HepG2 (cell line): ENCODE measurements around the gene TBC1D14. TPM values are rescaled to one million over a fixed set of nuclear protein-coding genes. Genes with fewer than 3 reads are reported as not detected.
A peak's percentile ranks its signal among the peaks of the same experiment; 100 is the strongest.

Experiments
- GMEB2 ChIP-seq: IDR thresholded peaks from 2 replicates; pipeline ENCODE4 v1.6.1; 2016; ENCODE audit warnings: missing biosample characterization, missing genetic modification reagents, low read depth
- NR2F2 ChIP-seq: IDR thresholded peaks from 2 replicates; pipeline ENCODE4 v1.6.1; 2012; ENCODE audit warnings: low read depth, inconsistent platforms, borderline replicate concordance
- ZBTB39 ChIP-seq: sonication (generic); formaldehyde crosslinking; IDR thresholded peaks from 2 replicates; pipeline ENCODE4 v1.5.0; 2020; ENCODE audit warnings: missing genetic modification reagents
- ZMYM4 ChIP-seq: sonication (generic); formaldehyde crosslinking; IDR thresholded peaks from 2 replicates; pipeline ENCODE4 v1.8.1; 2023; ENCODE audit warnings: mild to moderate bottlenecking, missing genetic modification reagents
- ZNF326 ChIP-seq: sonication (generic); formaldehyde crosslinking; IDR thresholded peaks from 2 replicates; pipeline ENCODE4 v1.4.0; 2020; ENCODE audit warnings: missing genetic modification reagents, borderline replicate concordance
- ZNF569 ChIP-seq: sonication (generic); formaldehyde crosslinking; IDR thresholded peaks from 2 replicates; pipeline ENCODE4 v1.5.0; 2020; ENCODE audit warnings: mild to moderate bottlenecking, missing genetic modification reagents, moderate library complexity, borderline replicate concordance
- polyA plus RNA-seq, 8 experiments: library from polyadenylated mRNA; depleted of rRNA in 3 of 8; stranded (reverse) in 7 of 8; unstranded in 1 of 8; fragments of >200 nt; fragmentation: Illumina TruSeq in 4 of 8; extraction: Trizol in 4 of 8; gene quantifications; 2 replicates each; pipeline versions ENCODE4 v1.2.1 to v1.2.3, GENCODE V29; 2011 to 2016; ENCODE audit warnings: low read depth in 4 of 8, missing spikeins in 1 of 8, mixed read lengths in 1 of 8; ENCODE audit not compliant: insufficient read depth in 1 of 8
- total RNA-seq, 5 experiments: library from RNA; depleted of rRNA; stranded (reverse); fragments of >200 nt; fragmentation: Illumina TruSeq; extraction: Trizol; gene quantifications; 2 replicates each; pipeline ENCODE4 v1.2.3, GENCODE V29; 2016; ENCODE audit warnings: low read depth in 1 of 5
- TF ChIP-seq, protein P1 (sequence below): IDR thresholded peaks from 2 replicates; pipeline ENCODE4 v1.6.1; 2016; ENCODE audit warnings: low read depth
- TF ChIP-seq, protein P2 (sequence below): sonication (generic); formaldehyde crosslinking; conservative IDR thresholded peaks from 2 replicates; pipeline ENCODE4 v1.8.0; 2022; ENCODE audit warnings: missing genetic modification reagents
- TF ChIP-seq, protein P3 (sequence below): sonication (generic); formaldehyde crosslinking; IDR thresholded peaks from 2 replicates; pipeline ENCODE4 v1.9.0; 2021; ENCODE audit warnings: mild to moderate bottlenecking, missing genetic modification reagents

The TBC1D14 gene
- total and polyA plus RNA-seq, 2 of the 13 experiments (the other 11 are each of a cell fraction or from before 2014, with no cell fraction given) = 29.5 to 46.5 TPM

GRCh38 chr4:6974138-6974848 is 64.7 kb downstream of the TBC1D14 start (continued):
- TF ChIP-seq, protein P1, sequence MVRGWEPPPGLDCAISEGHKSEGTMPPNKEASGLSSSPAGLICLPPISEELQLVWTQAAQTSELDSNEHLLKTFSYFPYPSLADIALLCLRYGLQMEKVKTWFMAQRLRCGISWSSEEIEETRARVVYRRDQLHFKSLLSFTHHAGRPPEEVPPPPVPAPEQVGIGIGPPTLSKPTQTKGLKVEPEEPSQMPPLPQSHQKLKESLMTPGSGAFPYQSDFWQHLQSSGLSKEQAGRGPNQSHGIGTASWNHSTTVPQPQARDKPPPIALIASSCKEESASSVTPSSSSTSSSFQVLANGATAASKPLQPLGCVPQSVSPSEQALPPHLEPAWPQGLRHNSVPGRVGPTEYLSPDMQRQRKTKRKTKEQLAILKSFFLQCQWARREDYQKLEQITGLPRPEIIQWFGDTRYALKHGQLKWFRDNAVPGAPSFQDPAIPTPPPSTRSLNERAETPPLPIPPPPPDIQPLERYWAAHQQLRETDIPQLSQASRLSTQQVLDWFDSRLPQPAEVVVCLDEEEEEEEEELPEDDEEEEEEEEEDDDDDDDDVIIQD (CRISPR knock-in tag) = 0 out of 2 replicates have a peak, but pooled peaks have one; percentile 42
- TF ChIP-seq, protein P2, sequence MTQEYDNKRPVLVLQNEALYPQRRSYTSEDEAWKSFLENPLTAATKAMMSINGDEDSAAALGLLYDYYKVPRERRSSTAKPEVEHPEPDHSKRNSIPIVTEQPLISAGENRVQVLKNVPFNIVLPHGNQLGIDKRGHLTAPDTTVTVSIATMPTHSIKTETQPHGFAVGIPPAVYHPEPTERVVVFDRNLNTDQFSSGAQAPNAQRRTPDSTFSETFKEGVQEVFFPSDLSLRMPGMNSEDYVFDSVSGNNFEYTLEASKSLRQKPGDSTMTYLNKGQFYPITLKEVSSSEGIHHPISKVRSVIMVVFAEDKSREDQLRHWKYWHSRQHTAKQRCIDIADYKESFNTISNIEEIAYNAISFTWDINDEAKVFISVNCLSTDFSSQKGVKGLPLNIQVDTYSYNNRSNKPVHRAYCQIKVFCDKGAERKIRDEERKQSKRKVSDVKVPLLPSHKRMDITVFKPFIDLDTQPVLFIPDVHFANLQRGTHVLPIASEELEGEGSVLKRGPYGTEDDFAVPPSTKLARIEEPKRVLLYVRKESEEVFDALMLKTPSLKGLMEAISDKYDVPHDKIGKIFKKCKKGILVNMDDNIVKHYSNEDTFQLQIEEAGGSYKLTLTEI (CRISPR knock-in tag) = no peak
- TF ChIP-seq ZNF569 (CRISPR knock-in tag) (no peak), ZBTB39 (CRISPR knock-in tag) (no peak), NR2F2 (no peak), GMEB2 (no peak), ZNF326 (CRISPR knock-in tag) (no peak), ZMYM4 (no peak)
- TF ChIP-seq, protein P3, sequence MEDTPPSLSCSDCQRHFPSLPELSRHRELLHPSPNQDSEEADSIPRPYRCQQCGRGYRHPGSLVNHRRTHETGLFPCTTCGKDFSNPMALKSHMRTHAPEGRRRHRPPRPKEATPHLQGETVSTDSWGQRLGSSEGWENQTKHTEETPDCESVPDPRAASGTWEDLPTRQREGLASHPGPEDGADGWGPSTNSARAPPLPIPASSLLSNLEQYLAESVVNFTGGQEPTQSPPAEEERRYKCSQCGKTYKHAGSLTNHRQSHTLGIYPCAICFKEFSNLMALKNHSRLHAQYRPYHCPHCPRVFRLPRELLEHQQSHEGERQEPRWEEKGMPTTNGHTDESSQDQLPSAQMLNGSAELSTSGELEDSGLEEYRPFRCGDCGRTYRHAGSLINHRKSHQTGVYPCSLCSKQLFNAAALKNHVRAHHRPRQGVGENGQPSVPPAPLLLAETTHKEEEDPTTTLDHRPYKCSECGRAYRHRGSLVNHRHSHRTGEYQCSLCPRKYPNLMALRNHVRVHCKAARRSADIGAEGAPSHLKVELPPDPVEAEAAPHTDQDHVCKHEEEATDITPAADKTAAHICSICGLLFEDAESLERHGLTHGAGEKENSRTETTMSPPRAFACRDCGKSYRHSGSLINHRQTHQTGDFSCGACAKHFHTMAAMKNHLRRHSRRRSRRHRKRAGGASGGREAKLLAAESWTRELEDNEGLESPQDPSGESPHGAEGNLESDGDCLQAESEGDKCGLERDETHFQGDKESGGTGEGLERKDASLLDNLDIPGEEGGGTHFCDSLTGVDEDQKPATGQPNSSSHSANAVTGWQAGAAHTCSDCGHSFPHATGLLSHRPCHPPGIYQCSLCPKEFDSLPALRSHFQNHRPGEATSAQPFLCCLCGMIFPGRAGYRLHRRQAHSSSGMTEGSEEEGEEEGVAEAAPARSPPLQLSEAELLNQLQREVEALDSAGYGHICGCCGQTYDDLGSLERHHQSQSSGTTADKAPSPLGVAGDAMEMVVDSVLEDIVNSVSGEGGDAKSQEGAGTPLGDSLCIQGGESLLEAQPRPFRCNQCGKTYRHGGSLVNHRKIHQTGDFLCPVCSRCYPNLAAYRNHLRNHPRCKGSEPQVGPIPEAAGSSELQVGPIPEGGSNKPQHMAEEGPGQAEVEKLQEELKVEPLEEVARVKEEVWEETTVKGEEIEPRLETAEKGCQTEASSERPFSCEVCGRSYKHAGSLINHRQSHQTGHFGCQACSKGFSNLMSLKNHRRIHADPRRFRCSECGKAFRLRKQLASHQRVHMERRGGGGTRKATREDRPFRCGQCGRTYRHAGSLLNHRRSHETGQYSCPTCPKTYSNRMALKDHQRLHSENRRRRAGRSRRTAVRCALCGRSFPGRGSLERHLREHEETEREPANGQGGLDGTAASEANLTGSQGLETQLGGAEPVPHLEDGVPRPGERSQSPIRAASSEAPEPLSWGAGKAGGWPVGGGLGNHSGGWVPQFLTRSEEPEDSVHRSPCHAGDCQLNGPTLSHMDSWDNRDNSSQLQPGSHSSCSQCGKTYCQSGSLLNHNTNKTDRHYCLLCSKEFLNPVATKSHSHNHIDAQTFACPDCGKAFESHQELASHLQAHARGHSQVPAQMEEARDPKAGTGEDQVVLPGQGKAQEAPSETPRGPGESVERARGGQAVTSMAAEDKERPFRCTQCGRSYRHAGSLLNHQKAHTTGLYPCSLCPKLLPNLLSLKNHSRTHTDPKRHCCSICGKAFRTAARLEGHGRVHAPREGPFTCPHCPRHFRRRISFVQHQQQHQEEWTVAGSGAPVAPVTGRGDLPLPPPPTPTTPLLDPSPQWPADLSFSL (CRISPR knock-in tag) = 0 out of 2 replicates have a peak, but pooled peaks have one; percentile 14
